ENCODE data around the gene GAR1.

Gene GAR1

GRCh38 chr4:109803924-109804571 lies 11.5 kb upstream of the GAR1 start:
- no peak overlapping the region for H2AFZ ChIP-seq (ENCODE audit: low read depth, low read length)
- no peaks in the 10 kb centered on the region for H4K20me1 ChIP-seq (ENCODE audit: insufficient read depth, low read length)
- no peak overlapping the region for H3K4me2 ChIP-seq (ENCODE audit: low read length)
- no peaks in the 10 kb centered on the region for H3K79me2 ChIP-seq (ENCODE audit: low read length)
- H3K4me1 ChIP-seq (ENCODE audit: low read length) = no peaks in the 10 kb centered on the region
- H3K36me3 ChIP-seq (replicated peaks; ENCODE audit: low read depth, low read length) = no peaks in the 10 kb centered on the region
- no peak overlapping the region for H3K9ac ChIP-seq (ENCODE audit: low read length)
- H3K4me3 ChIP-seq (ENCODE audit: low read length) = no peak overlapping the region
- no peaks in the 10 kb centered on the region for H3K27me3 ChIP-seq (ENCODE audit: low read depth, low read length)
- H3K9me3 ChIP-seq (ENCODE audit: insufficient read depth, low read length) = no peaks in the 10 kb centered on the region
- peak; percentile 72 for TF ChIP-seq CTCF (IDR thresholded peaks at IDR 0.05; ENCODE audit: low read depth, low read length)
- no peak for TF ChIP-seq EZH2phosphoT487 (IDR thresholded peaks at IDR 0.05; ENCODE audit: low read depth)
- no peak overlapping the region for H3K27ac ChIP-seq (ENCODE audit: low read length)

- Histone ChIP-seq H3K4me2 (ENCODE audit: low read length) (no peak overlapping the region), H3K36me3 (replicated peaks; ENCODE audit: low read depth, low read length) (no peaks in the 10 kb centered on the region), H3K79me2 (ENCODE audit: low read length) (no peaks in the 10 kb centered on the region), H3K9ac (ENCODE audit: low read length) (no peak overlapping the region), H3K4me3 (ENCODE audit: low read length) (no peak overlapping the region), H4K20me1 (ENCODE audit: insufficient read depth, low read length) (no peaks in the 10 kb centered on the region), H3K27me3 (ENCODE audit: low read depth, low read length) (no peaks in the 10 kb centered on the region), H3K27ac (ENCODE audit: low read length) (no peak overlapping the region), H3K4me1 (ENCODE audit: low read length) (peaks cover 2% of the 10 kb centered on the region; the same call in 1 of the 2 replicates), H2AFZ (ENCODE audit: low read depth, low read length) (no peak overlapping the region), H3K9me3 (ENCODE audit: insufficient read depth, low read length) (no peaks in the 10 kb centered on the region)
- TF ChIP-seq EZH2phosphoT487 (IDR thresholded peaks at IDR 0.05; ENCODE audit: low read depth) (no peak), CTCF (IDR thresholded peaks at IDR 0.05; ENCODE audit: low read depth, low read length) (no peak)
These were observed 5.9 kb upstream of the GAR1 start for GRCh38 chr4:109809655-109810054.

GRCh38 chr4:109810552-109811387 lies 4.8 kb upstream of the GAR1 start:
- Histone ChIP-seq H2AFZ (ENCODE audit: low read depth, low read length) (peak overlapping the region; percentile 27; the same call in 1 of the 2 replicates), H4K20me1 (ENCODE audit: insufficient read depth, low read length) (no peaks in the 10 kb centered on the region), H3K4me1 (ENCODE audit: low read length) (peaks cover 4% of the 10 kb centered on the region; the same call in 1 of the 2 replicates), H3K9me3 (ENCODE audit: insufficient read depth, low read length) (no peaks in the 10 kb centered on the region), H3K27ac (ENCODE audit: low read length) (no peak overlapping the region), H3K79me2 (ENCODE audit: low read length) (peaks cover 4% of the 10 kb centered on the region), H3K27me3 (ENCODE audit: low read depth, low read length) (no peaks in the 10 kb centered on the region), H3K36me3 (replicated peaks; ENCODE audit: low read depth, low read length) (no peaks in the 10 kb centered on the region), H3K4me2 (ENCODE audit: low read length) (no peak overlapping the region), H3K4me3 (ENCODE audit: low read length) (no peak overlapping the region), H3K9ac (ENCODE audit: low read length) (no peak overlapping the region)
- no peak for TF ChIP-seq CTCF (IDR thresholded peaks at IDR 0.05; ENCODE audit: low read depth, low read length)
- no peak for TF ChIP-seq EZH2phosphoT487 (IDR thresholded peaks at IDR 0.05; ENCODE audit: low read depth)

GRCh38 chr4:109811707-109812106 lies 3.9 kb upstream of the GAR1 start:
- Histone ChIP-seq H3K27ac (ENCODE audit: low read length) (no peak overlapping the region), H4K20me1 (ENCODE audit: insufficient read depth, low read length) (no peaks in the 10 kb centered on the region), H2AFZ (ENCODE audit: low read depth, low read length) (peak overlapping the region; percentile 27)

More at GRCh38 chr4:109811707-109812106, 3.9 kb upstream of the GAR1 start:
- Histone ChIP-seq H3K27me3 (ENCODE audit: low read depth, low read length) (no peaks in the 10 kb centered on the region), H3K9me3 (ENCODE audit: insufficient read depth, low read length) (no peaks in the 10 kb centered on the region), H3K79me2 (ENCODE audit: low read length) (peaks cover 13% of the 10 kb centered on the region), H3K4me3 (ENCODE audit: low read length) (no peak overlapping the region), H3K4me1 (ENCODE audit: low read length) (peaks cover 8% of the 10 kb centered on the region), H3K4me2 (ENCODE audit: low read length) (peak overlapping the region; percentile 4), H3K9ac (ENCODE audit: low read length) (no peak overlapping the region), H3K36me3 (replicated peaks; ENCODE audit: low read depth, low read length) (no peaks in the 10 kb centered on the region)
- no peak for TF ChIP-seq CTCF (IDR thresholded peaks at IDR 0.05; ENCODE audit: low read depth, low read length)
- no peak for TF ChIP-seq EZH2phosphoT487 (IDR thresholded peaks at IDR 0.05; ENCODE audit: low read depth)

Data from OCI-LY3 (cell line).